Measurements from ENCODE around the gene WDR41. TPM values are rescaled to one million over a fixed set of nuclear protein-coding genes. Genes with fewer than 3 reads are reported as not detected.

WDR41 gene
- total and polyA plus RNA-seq, 3 donors (not counting 1 experiment from before 2014, with no cell fraction given) = 56.1 to 132 (median 93.7) TPM

Other genes starting within 250 kb of the WDR41 start
- under 1 TPM in 1 of 2 donors, not detected in 1; 0.14 TPM for gene OTP, start 146.4 kb upstream of the WDR41 start, total RNA-seq
- gene OTP, start 146.4 kb upstream of the WDR41 start, polyA plus RNA-seq = not detected